SH-SY5Y (cell line): ENCODE results near the gene ADAMTS17.

Experiments used
- GATA2 ChIP-seq: IDR thresholded peaks from 2 replicates; pipeline ENCODE4 v1.6.1; 2011; ENCODE audit warnings: mild to moderate bottlenecking, low read depth, low read length
- GATA3 ChIP-seq: IDR thresholded peaks from 2 replicates; pipeline ENCODE4 v1.6.1; 2011; ENCODE audit warnings: low read depth, mild to moderate bottlenecking, low read length, moderate library complexity

The ADAMTS17 gene

DNA sequence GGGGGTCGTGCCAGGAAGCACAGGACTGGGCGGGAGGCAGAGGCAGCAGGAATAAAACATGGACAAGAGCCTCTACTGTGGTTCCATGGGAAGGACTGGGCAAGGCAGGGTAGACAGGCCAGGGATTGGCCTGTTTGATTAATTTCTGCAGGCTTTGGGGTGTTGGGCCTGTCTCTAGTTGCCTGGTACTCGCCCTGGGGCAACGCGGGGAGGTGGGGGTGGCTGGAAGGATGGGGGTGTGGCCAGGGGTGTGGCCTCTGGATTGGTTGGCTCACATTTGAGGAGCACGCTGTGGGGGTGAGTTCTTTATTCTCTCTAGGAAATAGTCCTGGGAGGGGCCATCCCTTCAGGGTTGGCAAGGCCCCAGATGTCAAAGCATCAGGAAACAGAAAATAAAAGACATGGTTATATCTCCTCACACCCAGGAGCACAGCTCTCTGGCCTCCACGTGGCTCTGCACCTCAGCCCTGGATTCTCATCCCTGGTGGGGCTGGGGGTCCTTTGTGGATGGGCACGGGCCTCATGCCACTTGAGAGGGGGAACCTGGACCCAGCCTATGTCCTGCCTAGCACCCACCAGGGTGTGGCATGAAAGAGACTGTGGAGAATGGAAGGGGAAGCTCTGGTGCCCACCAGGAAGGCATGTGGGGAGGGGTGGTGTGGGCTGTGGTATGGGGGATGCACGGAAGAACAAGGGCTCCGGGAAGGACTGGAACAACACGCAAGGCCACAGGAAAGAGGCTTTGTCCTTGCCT lies 385.6 kb downstream of the ADAMTS17 start:
- no peak for TF ChIP-seq GATA2
- TF ChIP-seq GATA3, result no peak

GRCh38 chr15:99955532-99955931 lies 386.2 kb downstream of the ADAMTS17 start:
- TF ChIP-seq GATA3 (no peak), GATA2 (no peak)

- TF ChIP-seq GATA3, result no peak
- TF ChIP-seq GATA2, result no peak
These were observed 386.6 kb downstream of the ADAMTS17 start for GRCh38 chr15:99955181-99955525.

DNA sequence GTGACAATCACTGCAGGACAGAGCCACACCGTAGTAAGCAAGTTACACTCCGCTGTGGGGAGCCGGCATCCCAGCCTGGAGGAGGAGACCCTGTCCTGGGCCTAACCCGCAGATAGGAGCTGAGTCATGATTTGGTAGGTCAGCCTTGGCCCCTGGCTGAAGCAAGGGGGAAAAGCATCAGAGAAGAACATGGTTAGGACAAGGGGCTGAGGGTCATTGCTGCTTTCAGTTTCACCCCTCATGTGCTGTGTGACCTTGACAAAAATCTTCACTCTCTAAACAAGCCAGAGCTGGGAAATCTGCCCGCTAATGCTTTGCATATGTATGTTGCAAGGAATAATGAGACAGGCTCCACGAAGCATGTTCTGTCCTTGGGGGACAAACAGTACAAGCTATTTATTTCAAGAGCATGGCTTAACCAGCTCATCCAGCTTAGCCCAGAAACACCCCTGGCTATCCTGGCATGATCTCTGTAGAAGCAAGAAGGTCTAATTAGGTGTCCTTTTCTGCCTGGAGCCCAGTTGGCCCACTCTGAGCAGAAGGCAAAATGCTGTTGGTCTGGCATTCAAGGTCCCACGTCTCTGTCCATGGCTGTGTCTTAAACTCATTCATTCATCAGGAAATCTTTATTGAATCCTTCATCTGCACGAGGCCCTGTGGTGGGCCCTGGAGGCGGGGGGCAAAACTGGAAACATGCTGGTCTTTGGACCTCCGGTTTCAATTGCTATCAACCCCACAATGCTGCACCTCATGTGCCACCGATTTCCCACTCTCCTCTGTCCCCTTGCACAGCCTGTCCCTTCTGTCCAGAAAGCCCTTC lies 387.2 kb downstream of the ADAMTS17 start:
- TF ChIP-seq GATA2 (no peak), GATA3 (no peak)

DNA sequence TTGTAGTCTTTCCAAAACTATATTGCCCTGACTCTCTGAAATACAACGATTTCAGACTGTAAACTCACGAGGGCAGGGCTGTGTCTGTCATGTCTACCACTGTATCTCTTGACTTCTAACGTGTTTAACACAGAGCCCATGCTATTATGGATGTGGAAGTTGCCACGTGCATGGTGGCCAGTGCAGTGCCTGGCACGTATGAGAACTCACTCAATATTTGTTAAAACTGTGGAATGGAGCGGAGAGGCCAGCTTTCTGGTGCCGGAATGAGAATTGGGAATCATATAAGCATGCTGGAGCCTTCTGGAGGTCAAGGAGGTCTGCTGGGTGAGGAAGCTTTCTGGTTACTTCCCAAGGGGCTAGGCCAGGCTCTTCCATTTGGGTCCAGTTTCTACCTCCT lies 387.9 kb downstream of the ADAMTS17 start:
- no peak for TF ChIP-seq GATA2

DNA sequence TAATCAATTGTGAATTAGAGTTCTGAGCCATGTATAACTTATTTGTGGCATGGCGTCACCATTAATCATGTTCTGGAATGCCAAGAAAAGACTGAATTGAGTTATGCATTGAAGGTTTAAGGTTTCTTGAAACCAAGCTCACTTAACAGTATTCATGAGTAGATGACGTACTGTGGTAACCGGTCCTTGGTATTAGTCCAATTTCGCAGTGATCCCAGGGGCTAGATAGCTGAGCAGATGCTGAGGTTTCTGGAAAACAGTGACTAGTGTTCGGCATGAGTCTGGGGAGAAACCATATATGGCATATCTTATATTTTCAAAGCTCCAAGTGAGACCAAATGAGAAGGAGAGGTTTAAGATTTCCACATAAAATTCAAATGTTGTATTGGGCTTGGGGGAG lies 390.3 kb downstream of the ADAMTS17 start:
- TF ChIP-seq GATA2 (no peak), GATA3 (no peak)

GRCh38 chr15:99944131-99944530 lies 397.6 kb downstream of the ADAMTS17 start:
- no peak for TF ChIP-seq GATA2
- no peak for TF ChIP-seq GATA3

DNA sequence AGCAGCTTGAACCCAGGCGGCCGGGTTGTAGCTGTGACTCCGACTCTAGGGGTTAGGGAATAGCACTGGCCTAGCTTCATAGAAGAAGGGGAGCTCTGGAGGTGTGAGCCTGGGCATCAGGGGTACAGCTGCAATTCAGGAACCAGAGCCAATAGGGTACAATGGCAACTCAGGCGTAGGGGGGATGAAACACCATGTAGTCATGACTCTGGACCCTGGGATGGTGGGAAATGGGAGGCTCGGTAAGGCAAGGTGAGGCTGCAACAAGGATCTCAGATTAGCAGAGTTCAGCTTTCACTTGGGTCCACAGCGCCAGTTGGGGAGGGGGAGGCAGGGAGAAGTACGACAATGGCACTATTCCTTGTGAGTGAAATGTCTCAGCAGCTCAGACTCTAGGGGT lies 398.3 kb downstream of the ADAMTS17 start:
- TF ChIP-seq GATA2 (no peak), GATA3 (no peak)

- TF ChIP-seq GATA2, result no peak
- TF ChIP-seq GATA3, result no peak
These were observed 408.9 kb downstream of the ADAMTS17 start for GRCh38 chr15:99932676-99933402.

GRCh38 chr15:99931703-99932603 lies 409.8 kb downstream of the ADAMTS17 start:
- no peak for TF ChIP-seq GATA3
- no peak for TF ChIP-seq GATA2

GRCh38 chr15:99930696-99931095 lies 411.1 kb downstream of the ADAMTS17 start:
- TF ChIP-seq GATA3 (no peak), GATA2 (no peak)

- TF ChIP-seq GATA2, result no peak
- no peak for TF ChIP-seq GATA3
These were observed 412.5 kb downstream of the ADAMTS17 start for GRCh38 chr15:99929266-99929665.

DNA sequence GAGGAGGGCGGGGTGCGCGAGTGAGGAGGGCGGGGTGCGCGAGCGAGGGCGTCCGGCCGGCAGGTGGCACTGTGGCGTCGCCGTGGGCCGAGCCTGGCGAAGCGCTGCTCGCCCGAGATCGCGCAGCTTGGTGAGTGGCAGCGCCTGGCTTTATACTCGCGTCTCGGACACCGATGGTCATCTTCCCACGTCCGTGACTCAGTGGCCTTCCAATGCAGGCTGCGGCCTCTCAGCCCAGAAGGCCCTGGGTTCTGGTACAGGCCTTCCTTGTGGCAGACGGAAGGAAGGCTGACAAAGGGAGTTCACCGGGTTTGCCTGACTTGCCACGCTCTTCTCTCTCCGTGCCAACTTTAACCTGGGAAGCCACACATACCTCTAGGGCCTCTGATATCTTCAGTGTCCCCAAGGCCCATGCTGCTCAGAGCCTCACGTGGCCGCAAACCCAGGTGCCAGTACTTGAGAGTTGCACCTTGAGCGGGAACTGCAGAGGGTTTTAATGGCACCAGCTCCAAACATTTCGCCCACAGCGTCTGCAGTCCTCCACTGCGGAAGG lies 413.3 kb downstream of the ADAMTS17 start:
- TF ChIP-seq GATA2 (no peak), GATA3 (no peak)
